H1 (cell line): ENCODE results near the gene TAF6. TPM values are rescaled to one million over a fixed set of nuclear protein-coding genes. Genes with fewer than 3 reads are reported as not detected.

ENCODE experiments used
- CTCF ChIA-PET: fragments of 300-600 bp; sonication (Branson Sonifier 250); formaldehyde crosslinking; loops from one replicate; lab custom pipeline; 2021; ENCODE audit not compliant: partially characterized antibody; lab: Charles Lee
- POLR2A ChIA-PET: fragments of 300-600 bp; sonication (Branson Sonifier 250); formaldehyde crosslinking; loops from one replicate; lab custom pipeline; 2021; ENCODE audit warnings: inconsistent platforms; ENCODE audit not compliant: partially characterized antibody; lab: Charles Lee
- DNase-seq, 2 experiments: peaks; one replicate each; pipeline versions ENCODE4 v3.0.0 to v3.0.0-alpha.2; 2010 to 2022; ENCODE audit warnings: low spot score in 2 of 2, low read depth in 1 of 2, mixed read lengths in 1 of 2
- FAIRE-seq: peaks from 2 replicates; lab custom pipeline; 2011; peaks lifted over from hg19 to GRCh38; lab: Jason Lieb, UNC
- H2AFZ ChIP-seq: 2 replicates; pipeline ENCODE4 v1.8.1; 2012; ENCODE audit warnings: low read length, inconsistent platforms
- H2AK5ac ChIP-seq: 2 replicates; pipeline ENCODE4 v1.6.1; 2013; ENCODE audit warnings: low read depth, low read length
- H2BK120ac ChIP-seq: replicated peaks from 2 replicates; pipeline ENCODE3; 2013; ENCODE audit warnings: low read depth, low read length, inconsistent platforms
- H2BK12ac ChIP-seq: 2 replicates; pipeline ENCODE4 v1.6.1; 2013; ENCODE audit warnings: low read depth, low read length
- H2BK15ac ChIP-seq: 2 replicates; pipeline ENCODE4 v1.6.1; 2013; ENCODE audit warnings: low read length
- H2BK20ac ChIP-seq: 2 replicates; pipeline ENCODE4 v1.6.1; 2013; ENCODE audit warnings: low read length
- H2BK5ac ChIP-seq: 2 replicates; pipeline ENCODE4 v1.6.1; 2013; ENCODE audit warnings: low read depth, low read length
- H3K14ac ChIP-seq: 2 replicates; pipeline ENCODE4 v1.6.1; 2013; ENCODE audit warnings: inconsistent platforms; ENCODE audit not compliant: insufficient read length
- H3K18ac ChIP-seq: 2 replicates; pipeline ENCODE4 v1.6.1; 2013; ENCODE audit warnings: low read length; ENCODE audit errors: extremely low read depth
- H3K23ac ChIP-seq: 2 replicates; pipeline ENCODE4 v1.6.1; 2013; ENCODE audit warnings: inconsistent platforms; ENCODE audit not compliant: insufficient read length
- H3K23me2 ChIP-seq: 2 replicates; pipeline ENCODE4 v1.6.1; 2013; ENCODE audit warnings: low read depth, low read length
- H3K27ac ChIP-seq: 2 replicates; pipeline ENCODE4 v1.6.1; 2011; ENCODE audit warnings: low read depth, low read length, inconsistent platforms
- H3K27me3 ChIP-seq, 4 experiments: replicated peaks in 1 of 4; 1 replicate in 1 of 4; 2 replicates in 3 of 4; pipeline versions ENCODE4 v1.6.1 to v1.8.1; 2011 to 2013; ENCODE audit warnings: low read length in 3 of 4, mild to moderate bottlenecking in 3 of 4, inconsistent platforms in 2 of 4, mixed read lengths in 2 of 4, moderate library complexity in 1 of 4; ENCODE audit not compliant: control insufficient read depth in 3 of 4, insufficient read depth in 3 of 4; ENCODE audit errors: extremely low read depth in 1 of 4
- H3K36me3 ChIP-seq, 4 experiments: 2 replicates each; pipeline versions ENCODE4 v1.6.1 to v1.8.1; 2011 to 2013; ENCODE audit warnings: mild to moderate bottlenecking in 4 of 4, low read length in 3 of 4, moderate library complexity in 2 of 4, control low read depth in 1 of 4, inconsistent platforms in 1 of 4; ENCODE audit not compliant: insufficient read depth in 4 of 4, control insufficient read depth in 2 of 4
- H3K4ac ChIP-seq: replicated peaks from 2 replicates; pipeline ENCODE3; 2013; ENCODE audit warnings: low read length, low read depth, mixed read lengths, inconsistent platforms; ENCODE audit not compliant: insufficient read length
- H3K4me1 ChIP-seq, 4 experiments: replicated peaks in 1 of 4; 1 replicate in 1 of 4; 2 replicates in 3 of 4; pipeline versions ENCODE4 v1.6.1 to v1.8.1; 2011 to 2013; ENCODE audit warnings: low read length in 3 of 4, inconsistent platforms in 2 of 4, mixed read lengths in 1 of 4; ENCODE audit not compliant: insufficient read depth in 4 of 4, control insufficient read depth in 3 of 4
- H3K4me2 ChIP-seq, 2 experiments: 2 replicates each; pipeline versions ENCODE4 v1.6.1 to v1.8.1; 2011 to 2013; ENCODE audit warnings: low read depth in 2 of 2, low read length in 2 of 2, control low read depth in 1 of 2, inconsistent platforms in 1 of 2, mild to moderate bottlenecking in 1 of 2; ENCODE audit not compliant: insufficient read depth in 1 of 2
- H3K4me3 ChIP-seq, 4 experiments: fragments of 200-600, 300-600 bp in 1 of 4; sonication (generic), shearing (Covaris generic), sonication (Bioruptor Twin) in 1 of 4; 2 replicates each; pipeline versions ENCODE4 v1.5.1 to v1.8.1; 2011 to 2016; ENCODE audit warnings: low read length in 4 of 4, low read depth in 3 of 4, control low read depth in 2 of 4, inconsistent platforms in 2 of 4, mild to moderate bottlenecking in 2 of 4, mixed read lengths in 1 of 4, moderate library complexity in 1 of 4; ENCODE audit not compliant: insufficient read depth in 2 of 4; ENCODE audit errors: extremely low read depth in 1 of 4
- H3K56ac ChIP-seq: replicated peaks from 2 replicates; pipeline ENCODE3; 2013; ENCODE audit warnings: low read depth, mild to moderate bottlenecking, mixed read lengths, low read length, inconsistent platforms; ENCODE audit not compliant: insufficient read length
- H3K79me1 ChIP-seq: 2 replicates; pipeline ENCODE4 v1.6.1; 2013; ENCODE audit warnings: low read depth, low read length, control low read depth
- H3K79me2 ChIP-seq, 2 experiments: 2 replicates each; pipeline versions ENCODE4 v1.6.1 to v1.8.1; 2012 to 2013; ENCODE audit warnings: low read length in 2 of 2, mild to moderate bottlenecking in 2 of 2, inconsistent platforms in 1 of 2; ENCODE audit not compliant: insufficient read depth in 2 of 2, control insufficient read depth in 1 of 2
- H3K9ac ChIP-seq, 4 experiments: replicated peaks in 1 of 4; 1 replicate in 1 of 4; 2 replicates in 3 of 4; pipeline versions ENCODE4 v1.6.1 to v1.8.1; 2011 to 2013; ENCODE audit warnings: low read depth in 3 of 4, low read length in 3 of 4, control low read depth in 2 of 4, mild to moderate bottlenecking in 2 of 4, moderate library complexity in 2 of 4, inconsistent platforms in 1 of 4; ENCODE audit errors: extremely low read depth in 1 of 4
- H3K9me3 ChIP-seq, 2 experiments: 2 replicates each; pipeline versions ENCODE4 v1.6.1 to v1.8.1; 2012 to 2013; ENCODE audit warnings: mild to moderate bottlenecking in 2 of 2, moderate library complexity in 2 of 2, control low read depth in 1 of 2, inconsistent platforms in 1 of 2, low read depth in 1 of 2, low read length in 1 of 2, mixed read lengths in 1 of 2; ENCODE audit not compliant: insufficient read depth in 2 of 2
- H4K20me1 ChIP-seq, 2 experiments: replicated peaks in 1 of 2; 2 replicates each; pipeline versions ENCODE3 to v1.8.1; 2011 to 2013; ENCODE audit warnings: inconsistent platforms in 2 of 2, low read length in 2 of 2, mild to moderate bottlenecking in 1 of 2; ENCODE audit not compliant: insufficient read depth in 2 of 2, control insufficient read depth in 1 of 2
- H4K5ac ChIP-seq: 2 replicates; pipeline ENCODE4 v1.6.1; 2013; ENCODE audit warnings: low read length, low read depth, mixed read lengths, inconsistent platforms; ENCODE audit not compliant: insufficient read length
- H4K8ac ChIP-seq: 2 replicates; pipeline ENCODE4 v1.8.0; 2013; ENCODE audit warnings: mild to moderate bottlenecking, moderate library complexity, low read length, inconsistent platforms; ENCODE audit not compliant: insufficient read depth; ENCODE audit errors: extremely low read depth
- H4K91ac ChIP-seq: replicated peaks from 2 replicates; pipeline ENCODE3; 2013; ENCODE audit warnings: low read length, mixed read lengths, inconsistent platforms; ENCODE audit not compliant: insufficient read length
- ATF2 ChIP-seq: IDR thresholded peaks from 2 replicates; pipeline ENCODE4 v1.6.1; 2012; ENCODE audit warnings: low read length, inconsistent platforms
- USF2 ChIP-seq: IDR thresholded peaks from 2 replicates; pipeline ENCODE4 v1.6.1; 2011; ENCODE audit warnings: low read length, improper control_type of control experiment
- WGBS, 2 experiments: shearing (Covaris generic) in 1 of 2; methylation state at CpG; one replicate each; pipeline versions ENCODE4 v1.1.6 to v1.1.7; 2013 to 2015; ENCODE audit warnings: low lambda C conversion rate in 2 of 2, mixed read lengths in 2 of 2, inconsistent platforms in 1 of 2, low coverage in 1 of 2, missing lambda C conversion rate in 1 of 2; ENCODE audit not compliant: insufficient replicate concordance in 2 of 2, insufficient coverage in 1 of 2, insufficient read length in 1 of 2; ENCODE audit errors: extremely low coverage in 1 of 2, missing lambda C conversion rate in 1 of 2; 5-methylcytosine and 5-hydroxymethylcytosine counted together
- polyA plus RNA-seq, 7 experiments: library from polyadenylated mRNA; depleted of rRNA in 3 of 7; stranded (reverse) in 5 of 7; unstranded in 2 of 7; fragments of >200 nt in 5 of 7; fragments of 200-250 nt in 2 of 7; gene quantifications; 1 replicate in 5 of 7; 2 replicates in 1 of 7; 4 replicates in 1 of 7; pipeline versions ENCODE4 v1.2.1 to v1.2.3, GENCODE V29; 2011 to 2013; ENCODE audit warnings: missing spikeins in 2 of 7, mixed read lengths in 2 of 7
- total RNA-seq: library from RNA; stranded (reverse); fragmentation: NEBNext Ultra II Directional; extraction: Animal tissue kit (Norgen Biotek cat#: 25700); gene quantifications from 2 replicates; pipeline ENCODE4 v1.2.1, GENCODE V29; 2021

The TAF6 gene
- total and polyA plus RNA-seq, 2 of the 8 experiments (the other 6 are each of a cell fraction or from before 2014, with no cell fraction given) = 66.7 to 101 TPM

- 94% methylated on average over 12 of the region's 12 CpGs; no CpG with 5 or more reads in 1 of the 2 experiments for WGBS, 2 experiments
- TF ChIP-seq ATF2 = no peak; the same call in 1 of the 2 replicates
- TF ChIP-seq USF2 = no peak
Observed at GRCh38 chr7:100099452-100099851, 19.7 kb downstream of the TAF6 start.

More at GRCh38 chr7:100099452-100099851, 19.7 kb downstream of the TAF6 start:
- peaks cover 9 to 56% of the 10 kb centered on the region in 2 experiments for H3K79me2 ChIP-seq
- H3K56ac ChIP-seq = no peak overlapping the region
- no peak overlapping the region for H3K23ac ChIP-seq
- POLR2A ChIA-PET = interaction anchor here (1.0 to 20.0 kb wide), 10 partner anchors 11 to 109 kb away, joined by 3 to 722 read pairs (median 8); partner anchors contain the start of genes CNPY4, COPS6, GPC2 and MBLAC1
- H3K14ac ChIP-seq = no peak overlapping the region
- no peak overlapping the region for H3K18ac ChIP-seq
- H2BK20ac ChIP-seq = no peak overlapping the region
- DNase-seq (no peak), FAIRE-seq (no peak)
- no peaks in the 10 kb centered on the region; the same call in 1 of the 2 replicates for H3K23me2 ChIP-seq
- H2BK5ac ChIP-seq = no peak overlapping the region; the same call in 1 of the 2 replicates
- CTCF ChIA-PET = interaction anchor here (0.6 to 5.9 kb wide), 3 partner anchors 14 to 538 kb away, joined by 3 to 55 read pairs (median 3); no protein-coding TSS in a partner anchor
- no peak overlapping the region for H2AFZ ChIP-seq
- no peaks in the 10 kb centered on the region for H3K27me3 ChIP-seq
- H3K27ac ChIP-seq = peak overlapping the region; percentile 98; the same call in 1 of the 2 replicates
- H3K4me3 ChIP-seq = peak overlapping the region; percentile 76 to 97 (median 84); a peak in 7 of 8 replicates
- no peak overlapping the region for H2BK120ac ChIP-seq
- peak overlapping the region; percentile 74; the same call in 1 of the 2 replicates for H4K8ac ChIP-seq
- H2BK12ac ChIP-seq = no peak overlapping the region
- peaks cover 11 to 22% of the 10 kb centered on the region in 2 experiments for H4K20me1 ChIP-seq
- peak overlapping the region; percentile 71 to 100 (median 99) for H3K9ac ChIP-seq
- no peaks in the 10 kb centered on the region for H3K9me3 ChIP-seq
- H2AK5ac ChIP-seq = no peak overlapping the region; the same call in 1 of the 2 replicates
- peaks cover 50 to 58% (median 52%) of the 10 kb centered on the region in 4 experiments for H3K36me3 ChIP-seq
- peak overlapping the region; percentile 56 to 77 for H3K4me2 ChIP-seq
- H3K79me1 ChIP-seq = peaks cover 12% of the 10 kb centered on the region
- H3K4ac ChIP-seq = no peak overlapping the region
- H4K5ac ChIP-seq = no peak overlapping the region
- peaks cover 0 to 8% (median 3%) of the 10 kb centered on the region in 4 experiments; a peak in 3 of 7 replicates for H3K4me1 ChIP-seq
- no peak overlapping the region for H2BK15ac ChIP-seq
- no peak overlapping the region for H4K91ac ChIP-seq
